Measurements from ENCODE around the gene TAS2R31.
"Not testable (repeated sequence)": the region's sequence is repeated elsewhere in the genome, so short reads cannot be mapped to it uniquely, and the experiment has no call there.

TAS2R31 gene, protein sequence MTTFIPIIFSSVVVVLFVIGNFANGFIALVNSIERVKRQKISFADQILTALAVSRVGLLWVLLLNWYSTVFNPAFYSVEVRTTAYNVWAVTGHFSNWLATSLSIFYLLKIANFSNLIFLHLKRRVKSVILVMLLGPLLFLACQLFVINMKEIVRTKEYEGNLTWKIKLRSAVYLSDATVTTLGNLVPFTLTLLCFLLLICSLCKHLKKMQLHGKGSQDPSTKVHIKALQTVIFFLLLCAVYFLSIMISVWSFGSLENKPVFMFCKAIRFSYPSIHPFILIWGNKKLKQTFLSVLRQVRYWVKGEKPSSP

DNA sequence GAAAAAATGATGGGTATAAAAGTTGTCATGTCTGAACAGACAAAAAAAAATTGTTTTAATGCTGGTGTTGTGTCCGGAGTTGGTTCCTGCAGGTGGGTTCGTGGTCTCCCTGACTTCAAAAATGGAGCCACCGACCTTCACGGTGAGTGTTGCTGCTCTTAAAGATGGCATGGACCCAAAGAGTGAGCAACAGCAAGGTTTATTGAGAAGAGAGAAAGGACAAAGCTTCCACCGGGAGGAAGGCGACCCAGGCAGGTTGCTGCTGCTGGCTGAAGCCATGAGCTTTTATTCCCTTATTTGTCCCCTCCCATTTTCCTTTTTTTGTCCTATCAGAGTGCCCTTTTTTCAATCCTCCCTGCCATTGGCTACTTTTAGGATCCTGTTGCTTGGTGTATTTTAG is at the start of gene TAS2R31:
TAS2R31 (minus strand) TSS at position 101 of the 400 bp plus-strand sequence; CDS start at position 29, 72 bp downstream.
- DNase-seq = no peak

DNA sequence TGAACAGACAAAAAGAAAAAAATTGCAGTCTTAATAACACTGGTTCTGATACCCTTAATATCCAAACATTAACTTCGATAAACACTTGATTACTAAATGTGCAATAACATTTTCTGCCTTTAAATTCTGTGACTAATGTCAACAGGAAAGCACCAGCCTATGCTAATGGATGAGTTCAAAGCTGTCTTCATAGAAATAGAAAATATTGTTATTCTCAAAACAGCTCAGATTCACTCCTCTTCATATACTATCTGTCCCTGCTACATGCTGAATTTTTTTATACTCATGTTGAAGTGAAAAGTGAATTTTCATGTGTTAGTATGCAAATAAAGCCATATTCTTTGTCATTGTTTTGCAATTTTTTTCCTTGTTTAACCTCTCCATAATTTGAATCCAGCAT is 47.0 kb upstream of the TAS2R31 start:
- no peak for DNase-seq

DNA sequence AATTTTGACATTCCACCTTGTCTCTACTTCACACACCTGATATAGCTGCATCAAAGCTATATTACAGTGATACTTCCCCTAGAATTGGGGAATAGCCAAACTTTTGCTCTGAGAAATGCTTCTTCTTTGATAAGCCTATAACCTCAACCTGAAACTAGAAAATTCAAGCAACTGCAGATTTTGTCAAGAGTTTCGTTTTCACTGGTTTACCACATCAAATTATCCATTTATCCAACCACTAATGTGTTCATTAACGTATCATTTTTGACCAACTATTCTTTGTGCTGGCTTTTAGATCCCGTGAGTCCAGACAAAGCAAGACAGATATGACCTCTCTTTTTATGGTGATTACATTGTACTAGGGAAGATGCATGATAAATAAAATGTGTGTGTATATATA is 44.4 kb upstream of the TAS2R31 start:
- DNase-seq = no peak

DNA sequence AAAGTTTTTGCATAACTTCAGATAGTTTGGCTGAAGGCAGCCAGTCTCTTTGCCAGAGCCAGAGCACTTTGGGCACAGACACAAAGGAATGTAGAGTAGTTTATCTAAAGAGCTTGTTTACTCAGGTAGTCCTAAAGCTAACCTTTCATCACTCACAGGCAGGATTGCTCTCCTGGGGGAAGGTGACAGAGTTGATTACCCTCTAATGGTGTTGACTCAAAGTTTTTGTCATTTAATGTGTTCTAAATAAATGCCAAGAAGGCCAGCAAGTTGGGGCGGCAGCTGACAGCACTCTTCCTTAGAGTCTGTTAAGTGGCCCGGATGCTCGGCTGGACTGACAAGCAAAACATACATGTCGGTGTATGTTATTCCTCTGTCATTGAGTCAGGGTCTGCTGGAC is 40.2 kb upstream of the TAS2R31 start:
- no peak for DNase-seq

DNA sequence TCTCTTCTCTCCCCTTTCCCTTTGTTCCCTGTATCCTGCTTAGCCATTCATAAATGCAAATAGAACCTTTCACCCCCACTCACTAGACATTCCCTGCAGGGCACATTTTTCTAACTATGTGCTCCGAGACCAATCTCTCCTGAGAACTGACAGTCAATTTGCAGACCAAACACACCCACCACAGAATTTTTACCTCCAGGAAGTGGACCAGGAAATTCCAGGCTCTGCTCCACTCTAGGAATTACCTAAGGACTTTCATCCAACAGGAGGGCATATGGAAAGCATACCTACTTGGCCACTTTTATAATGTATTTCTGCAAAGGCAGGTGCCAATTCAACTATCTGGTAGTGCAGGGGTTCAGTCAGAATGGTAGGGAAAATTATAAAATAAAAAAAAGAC is 39.8 kb upstream of the TAS2R31 start:
- DNase-seq = no peak

DNA sequence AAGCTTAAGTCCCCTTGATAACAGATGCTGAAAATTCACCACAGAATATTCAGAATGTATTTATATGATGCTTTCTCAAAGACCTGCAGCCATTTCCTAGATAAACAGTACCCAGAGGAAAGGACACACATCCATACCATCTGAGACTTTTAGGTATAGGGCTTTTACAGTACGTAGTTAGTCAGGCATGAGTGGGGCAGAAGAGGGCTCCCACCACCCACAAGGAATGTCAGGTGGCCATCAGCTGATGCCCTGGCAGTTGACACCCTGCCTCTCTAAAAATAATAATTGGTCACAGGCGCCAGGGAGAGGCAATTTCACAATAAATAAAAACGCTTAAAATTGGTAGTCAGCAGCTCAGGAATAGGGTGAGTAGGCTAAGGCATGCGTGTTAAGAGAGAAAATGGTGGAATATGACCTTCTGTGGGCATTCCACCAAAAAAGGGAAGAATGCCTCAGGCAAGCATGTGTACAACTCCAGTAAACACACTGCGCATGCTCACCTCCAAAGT is 38.7 kb upstream of the TAS2R31 start:
- no peak for DNase-seq

DNA sequence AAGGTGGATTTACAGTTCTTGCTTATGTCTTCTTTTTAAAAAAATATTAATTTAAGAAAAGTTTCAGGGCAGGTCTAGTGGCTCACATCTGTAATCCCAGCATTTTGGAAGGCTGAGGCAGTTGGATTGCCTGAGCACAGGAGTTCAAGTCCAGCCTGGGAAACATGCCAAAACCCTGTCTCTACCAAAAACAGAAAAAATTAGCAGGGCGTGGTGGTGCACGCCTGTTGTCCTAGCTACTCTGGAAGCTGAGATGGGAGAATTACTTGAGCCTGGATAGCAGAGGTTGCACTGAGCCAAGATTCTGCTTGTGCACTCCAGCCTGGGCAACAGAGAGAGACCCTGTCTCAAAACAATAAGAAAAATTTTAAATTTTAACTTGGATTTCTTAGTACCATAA is 36.3 kb upstream of the TAS2R31 start:
- DNase-seq = no peak

DNA sequence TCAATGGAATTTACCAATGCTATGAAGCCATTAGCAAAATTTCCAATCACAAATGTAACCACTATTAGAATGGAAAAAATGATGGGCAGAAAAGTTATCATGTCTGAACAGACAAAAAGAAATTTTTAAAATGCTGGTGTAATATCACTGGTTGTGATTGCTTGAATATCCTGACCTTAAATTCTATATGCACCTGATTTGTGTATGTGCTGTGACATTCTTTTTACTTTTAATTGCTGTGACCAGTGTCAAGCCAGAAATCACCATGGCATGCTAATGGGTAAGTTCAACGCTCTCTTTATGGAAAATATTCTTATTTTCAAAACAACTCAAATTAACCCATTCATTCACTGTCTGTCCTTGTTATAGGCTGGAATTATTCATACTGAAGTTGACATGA is 31.0 kb upstream of the TAS2R31 start, which contains the start of gene TAS2R46:
TAS2R46 (minus strand) TSS at position 101 of the 400 bp plus-strand sequence; CDS start at position 101, 0 bp downstream.
- DNase-seq = not testable (repeated sequence)

DNA sequence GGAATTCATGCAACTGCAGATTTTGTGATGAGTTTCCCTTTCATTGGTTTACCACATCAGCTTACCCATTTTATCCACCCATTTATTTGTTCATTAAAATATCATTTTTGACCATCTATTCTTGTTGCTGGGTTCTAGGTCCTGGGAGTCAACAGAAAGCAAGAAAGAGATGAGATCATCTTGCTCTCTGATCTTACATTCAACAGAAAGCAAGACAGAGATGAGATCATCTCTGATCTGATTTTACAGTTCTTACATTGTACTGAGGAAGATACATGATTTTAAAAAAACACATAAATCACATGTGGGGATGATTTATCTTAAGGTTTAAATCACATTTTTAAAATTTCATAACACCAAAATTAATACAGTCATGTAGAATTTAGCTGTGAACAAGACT is 28.6 kb upstream of the TAS2R31 start:
- DNase-seq = no peak

DNA sequence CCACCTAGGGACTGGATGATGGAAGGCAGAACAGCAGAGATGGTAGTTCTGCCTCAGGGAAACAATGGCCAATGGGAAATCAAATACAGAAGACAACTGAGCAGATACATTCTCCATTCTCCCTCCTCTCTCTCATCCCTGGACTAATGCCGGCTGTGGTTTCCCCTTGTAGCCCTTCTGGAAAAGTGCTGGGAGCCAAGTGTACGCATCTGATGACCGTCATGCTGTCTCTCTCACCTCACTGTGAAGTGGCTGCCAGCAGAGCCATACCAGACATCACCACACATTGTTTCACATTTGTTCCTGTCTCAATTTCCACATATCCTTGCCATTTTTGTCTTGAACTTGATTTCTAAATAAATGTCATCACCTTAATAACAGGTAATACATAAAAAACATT is 27.8 kb upstream of the TAS2R31 start:
- no peak for DNase-seq

DNA sequence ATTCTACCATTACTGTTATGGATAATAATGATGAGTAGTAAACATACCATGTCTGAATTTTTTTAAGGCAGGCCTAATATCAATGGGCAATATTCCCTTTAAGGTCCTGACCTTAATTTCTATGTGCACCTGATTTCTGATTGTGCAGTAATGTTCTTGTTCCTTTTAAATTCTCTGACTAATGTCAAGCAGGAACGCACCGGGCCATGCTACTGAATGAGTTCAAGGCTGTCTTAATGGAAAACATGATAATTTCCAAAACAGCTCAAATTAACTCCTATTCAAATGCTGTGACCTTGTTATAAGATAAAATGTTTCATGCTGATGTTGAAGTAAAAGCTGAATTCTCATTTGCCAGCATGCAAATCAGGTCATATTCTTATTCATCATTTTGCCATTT is 24.1 kb upstream of the TAS2R31 start:
- DNase-seq = no peak

DNA sequence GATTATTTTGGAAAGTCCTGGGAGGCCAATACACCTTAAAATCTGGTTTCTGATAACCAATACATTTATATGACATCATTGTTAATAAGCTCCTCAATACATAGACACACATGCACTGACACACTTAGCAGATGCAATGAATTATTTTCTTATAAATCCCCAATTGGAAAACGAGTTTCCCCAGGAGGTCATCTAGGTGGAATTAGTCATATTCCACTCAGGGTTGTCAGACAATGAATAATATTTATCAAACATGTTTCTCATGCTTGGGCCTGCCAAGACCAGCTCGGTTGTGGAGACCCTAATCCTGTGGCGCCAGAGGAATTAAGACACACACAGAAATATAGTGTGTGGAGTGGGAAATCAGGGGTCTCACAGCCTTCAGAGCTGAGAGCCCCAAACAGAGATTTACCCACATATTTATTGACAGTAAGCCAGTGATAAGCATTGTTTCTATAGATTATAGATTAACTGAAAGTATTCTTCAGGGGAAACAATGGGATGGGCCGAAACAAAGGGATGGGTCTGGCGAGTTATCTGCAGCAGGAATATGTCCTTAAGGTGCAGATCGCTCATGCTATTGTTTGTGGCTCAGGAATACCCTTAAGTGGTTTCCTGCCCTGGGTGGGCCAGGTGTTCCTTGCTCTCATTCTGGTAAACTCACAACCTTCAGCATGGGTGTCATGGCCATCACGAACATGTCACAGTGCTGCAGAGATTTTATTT is 18.8 kb upstream of the TAS2R31 start:
- DNase-seq = not testable (repeated sequence)

DNA sequence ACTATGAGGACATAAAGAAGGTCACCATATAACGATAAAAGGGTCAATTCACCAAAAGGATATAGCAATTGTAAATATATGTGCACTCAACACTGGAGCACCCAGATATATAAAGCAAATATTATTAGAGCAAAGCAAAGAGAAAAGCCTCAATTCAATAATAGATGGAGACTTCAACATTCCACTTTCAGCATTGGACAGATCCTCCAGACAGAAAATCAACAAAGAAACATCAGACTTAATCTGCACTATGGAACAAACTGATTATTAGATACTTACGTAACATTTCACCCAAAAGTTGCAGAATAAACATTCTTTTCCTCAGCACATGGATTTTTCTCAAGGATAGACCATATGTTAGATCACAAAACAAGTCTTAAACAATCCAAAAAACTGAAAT is 10.2 kb upstream of the TAS2R31 start:
- DNase-seq = not testable (repeated sequence)

DNA sequence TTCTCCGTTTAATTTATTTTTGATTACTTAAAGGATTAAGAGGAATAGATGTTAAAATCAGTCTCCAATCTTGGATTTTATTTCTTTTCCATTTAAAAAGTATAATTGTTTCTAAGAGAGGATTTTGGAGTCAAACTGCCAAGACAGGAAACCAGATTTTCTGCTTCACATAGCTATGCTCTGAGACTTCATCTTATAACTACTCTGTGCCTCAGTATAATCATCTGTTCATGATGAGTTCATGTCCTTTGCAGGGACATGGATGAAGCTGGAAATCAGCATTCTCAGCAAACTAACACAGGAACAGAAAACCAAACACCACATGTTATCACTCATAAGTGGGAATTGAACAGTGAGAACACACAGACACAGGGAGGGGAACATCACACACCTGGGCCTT is 9.0 kb upstream of the TAS2R31 start:
- DNase-seq = no peak

DNA sequence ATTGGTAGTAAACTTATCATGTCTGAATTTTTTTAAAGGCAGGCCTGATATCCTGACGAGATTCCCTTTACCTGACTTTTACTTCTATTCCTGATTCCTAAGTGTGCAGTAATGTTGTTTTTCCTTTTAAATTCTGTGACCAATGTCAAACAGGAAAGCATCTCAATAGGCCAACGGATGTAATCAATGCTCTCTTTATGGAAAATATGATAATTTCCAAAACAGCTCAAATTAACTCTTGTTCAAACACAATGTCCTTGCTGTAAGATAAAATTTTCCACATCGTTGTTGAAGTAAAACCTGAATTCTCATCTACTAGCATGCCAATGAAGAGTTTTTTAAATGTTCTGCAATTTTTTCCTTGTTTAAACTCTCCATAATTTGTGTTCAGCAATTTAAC is 8.0 kb upstream of the TAS2R31 start:
- DNase-seq = no peak

DNA sequence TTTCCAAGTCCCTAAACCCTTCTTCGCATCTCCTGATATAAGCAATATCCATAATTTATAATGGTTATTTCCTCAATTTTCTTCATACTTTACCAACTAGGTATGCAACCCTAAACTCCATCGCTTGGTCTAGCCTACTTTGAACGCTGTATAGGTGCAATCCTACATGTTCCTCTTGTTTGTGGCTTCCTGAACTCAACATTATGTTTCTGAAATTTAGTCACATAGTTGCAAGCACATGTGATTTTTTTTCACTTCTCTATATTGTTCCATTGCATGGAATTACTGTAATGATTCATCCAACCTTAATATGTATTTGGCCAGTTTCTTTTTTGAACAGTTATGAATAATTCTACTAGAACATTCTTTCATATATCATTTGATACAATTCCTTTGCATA is 2.8 kb upstream of the TAS2R31 start:
- DNase-seq = not testable (repeated sequence)

DNA sequence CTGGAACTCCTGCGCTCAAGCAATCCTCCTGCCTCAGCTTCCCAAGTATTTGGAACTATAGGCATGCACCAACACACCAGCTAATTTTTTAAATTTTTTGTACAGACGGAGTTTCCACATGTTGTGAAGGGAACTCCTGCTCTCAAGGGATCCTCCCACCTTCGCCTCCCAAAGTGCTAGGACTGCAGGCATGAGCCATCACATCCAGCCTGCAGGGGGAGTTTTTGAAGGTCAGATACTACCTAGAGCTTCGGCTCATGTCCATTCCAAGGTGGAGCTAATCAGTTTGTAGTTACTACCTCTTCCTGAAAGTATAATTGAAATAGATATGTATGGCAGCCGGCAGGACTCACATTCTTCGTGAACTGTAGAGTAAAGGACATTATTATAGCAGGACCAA is 5.1 kb downstream of the TAS2R31 start:
- no peak for DNase-seq

DNA sequence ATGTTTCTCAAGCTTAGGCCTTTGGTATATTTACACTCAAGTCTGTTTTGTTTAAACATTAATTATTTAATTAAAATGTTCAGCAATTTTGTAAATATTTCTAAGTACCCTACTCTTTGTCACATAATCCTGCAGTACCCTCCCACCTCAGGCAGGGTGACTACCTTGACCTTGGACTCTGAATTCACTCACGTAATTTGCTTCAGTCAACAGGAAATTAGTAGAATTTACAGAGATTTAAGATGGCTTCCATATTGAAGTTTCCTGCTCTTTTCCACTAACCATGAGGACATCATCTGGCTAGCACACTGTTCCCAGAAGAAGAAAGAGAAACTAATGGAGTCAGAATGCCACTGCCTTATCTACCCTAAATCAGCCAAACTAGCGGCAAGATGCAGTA is 7.8 kb downstream of the TAS2R31 start:
- DNase-seq = no peak

DNA sequence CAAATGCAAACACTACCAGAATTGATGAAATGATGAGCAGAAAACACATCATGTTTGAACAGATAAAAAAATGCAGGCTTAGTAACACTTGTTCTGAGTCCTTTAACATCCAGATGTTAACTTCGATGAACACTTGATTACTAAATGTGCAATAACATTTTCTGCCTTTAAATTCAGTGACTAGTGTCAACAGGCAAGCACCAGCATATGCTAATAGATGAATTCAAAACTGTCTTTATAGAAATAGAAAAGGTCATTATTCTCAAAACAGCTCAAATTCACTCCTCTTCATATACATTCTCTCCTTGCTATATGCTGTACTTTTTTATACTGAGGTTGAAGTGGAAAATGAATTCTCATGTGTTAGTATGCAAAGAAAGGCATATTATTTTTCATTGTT is 8.7 kb downstream of the TAS2R31 start, which contains the start of gene TAS2R19:
TAS2R19 (minus strand) TSS at position 101 of the 400 bp plus-strand sequence; CDS start at position 52, 49 bp downstream.
- no peak for DNase-seq

DNA sequence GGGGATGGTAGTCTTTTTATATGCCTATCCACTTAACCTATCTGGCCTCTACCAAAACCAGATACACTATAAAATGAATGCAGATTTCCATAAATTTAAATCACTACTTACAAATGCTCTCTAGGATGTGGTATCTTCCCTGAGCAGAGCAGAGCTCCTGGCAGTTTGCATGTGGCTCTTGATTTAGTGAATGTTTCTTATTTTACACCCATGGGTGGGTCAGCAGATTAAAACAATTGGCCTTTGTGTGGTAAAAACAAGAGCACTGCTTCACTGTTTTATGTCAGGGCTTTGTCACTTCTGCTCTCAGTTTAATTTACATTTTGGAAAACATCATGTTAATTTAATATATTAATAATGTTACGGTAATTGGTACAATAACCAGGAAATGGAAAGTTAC is 14.3 kb downstream of the TAS2R31 start:
- DNase-seq = no peak

DNA sequence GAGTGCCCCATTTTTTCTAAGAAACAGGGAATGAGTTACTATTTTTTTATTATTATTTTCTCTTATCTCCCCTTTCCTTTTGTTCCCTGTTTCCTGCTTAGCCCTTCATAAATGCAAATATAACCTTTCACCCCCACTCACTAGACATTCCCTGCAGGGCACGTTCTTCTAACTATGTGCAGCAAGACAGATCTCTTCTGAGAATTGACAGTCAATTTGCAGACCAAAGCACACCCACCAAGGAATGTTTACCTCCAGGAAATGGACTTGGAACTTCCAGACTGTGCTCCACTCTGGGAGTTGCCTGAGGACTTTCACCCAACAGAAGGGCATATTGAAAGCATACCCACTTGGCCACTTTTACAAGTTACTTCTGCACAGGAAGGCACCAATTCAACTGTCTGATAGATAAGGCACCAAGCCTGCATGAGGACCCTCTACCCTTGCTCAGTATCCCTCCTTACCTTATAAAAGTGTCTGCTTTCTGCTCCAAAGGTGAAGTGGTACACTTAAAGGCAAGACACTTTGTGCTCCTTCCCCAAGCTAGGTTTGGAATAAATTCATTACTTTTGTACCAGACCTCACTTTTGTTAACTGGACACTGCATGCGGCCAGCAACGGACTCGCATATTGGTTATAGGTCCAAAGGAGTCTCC is 15.3 kb downstream of the TAS2R31 start:
- DNase-seq = no peak

DNA sequence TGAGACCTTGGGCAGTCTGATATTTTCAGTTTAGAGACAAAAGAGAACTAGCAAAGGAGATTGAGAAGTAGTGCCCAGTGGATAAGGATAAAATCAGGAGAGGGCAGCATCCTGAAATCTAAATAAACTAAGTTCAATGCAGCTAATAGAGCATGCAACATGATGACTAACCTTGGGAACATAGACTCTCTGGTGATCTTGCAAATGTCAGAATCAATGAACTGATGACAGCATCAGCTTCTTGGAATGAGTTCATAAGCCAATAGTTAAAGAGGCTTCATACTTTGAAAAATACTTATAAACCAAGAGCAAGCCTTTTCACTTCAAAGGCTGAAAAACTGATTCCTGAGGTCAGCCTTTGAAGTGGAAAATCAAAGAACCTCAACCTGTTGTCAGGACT is 17.0 kb downstream of the TAS2R31 start:
- no peak for DNase-seq

DNA sequence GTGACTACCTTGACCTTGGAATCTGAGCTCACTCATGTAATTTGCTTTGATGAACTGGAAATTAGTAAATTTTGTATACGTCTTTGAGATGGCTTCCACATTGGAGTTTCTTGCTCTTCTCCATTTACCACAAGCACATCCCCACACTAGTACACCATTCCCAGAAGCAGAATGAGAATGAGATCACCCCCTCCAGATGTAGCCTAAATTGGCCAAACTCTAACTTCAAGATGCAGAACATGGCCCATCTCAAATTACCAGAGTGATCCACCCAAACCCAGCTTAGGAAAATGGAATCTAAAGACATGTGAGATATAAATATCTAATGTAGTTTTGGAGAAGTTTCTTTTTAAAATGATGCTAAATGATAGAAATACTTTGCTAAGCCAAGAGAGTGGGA is 23.6 kb downstream of the TAS2R31 start:
- DNase-seq = no peak

DNA sequence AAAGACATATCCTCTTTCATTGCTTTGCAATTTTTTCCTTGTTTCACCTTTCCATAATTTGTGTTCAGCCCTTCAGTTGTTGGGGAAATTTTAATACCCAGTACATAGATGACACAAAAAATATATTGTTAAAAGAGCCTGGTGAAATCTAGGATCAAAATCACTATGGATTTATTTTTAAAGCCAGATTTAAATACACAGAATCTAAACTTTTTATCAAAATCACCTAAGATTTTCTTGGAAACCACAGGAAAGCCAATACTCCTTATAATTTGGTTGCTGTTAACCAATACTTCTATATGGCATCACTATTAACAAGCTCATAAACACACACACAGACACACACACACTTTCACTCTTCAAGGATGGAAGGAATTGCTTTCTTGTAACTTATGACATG is 33.0 kb downstream of the TAS2R31 start, which contains the start of gene TAS2R20:
TAS2R20 (minus strand) TSS at position 101 of the 400 bp plus-strand sequence. CDS start 429 bp downstream, outside the sequence.
- DNase-seq = no peak
